Left renal pelvis (tissue), 4 donors: Measurements from ENCODE around the gene WDR43. TPM values are rescaled to one million over a fixed set of nuclear protein-coding genes. Genes with fewer than 3 reads are reported as not detected.

ENCODE experiments used
- DNase-seq, 4 donors: peaks; one replicate each; pipeline ENCODE4 v3.0.0-alpha.2; 2013; ENCODE audit warnings: low read depth in 4 of 4, low spot score in 3 of 4
- polyA plus RNA-seq, 4 donors: library from polyadenylated mRNA; unstranded; fragments of 120-200 nt; gene quantifications; one replicate each; pipeline ENCODE4 v1.2.1, GENCODE V29; 2013; ENCODE audit not compliant: insufficient read length in 4 of 4

Gene WDR43
- polyA plus RNA-seq, 4 donors: 37.8 to 52.8 (median 47.1) TPM

- DNase-seq: no peak
Observed at GRCh38 chr2:28990445-28990844, 96.0 kb downstream of the WDR43 start.

DNA sequence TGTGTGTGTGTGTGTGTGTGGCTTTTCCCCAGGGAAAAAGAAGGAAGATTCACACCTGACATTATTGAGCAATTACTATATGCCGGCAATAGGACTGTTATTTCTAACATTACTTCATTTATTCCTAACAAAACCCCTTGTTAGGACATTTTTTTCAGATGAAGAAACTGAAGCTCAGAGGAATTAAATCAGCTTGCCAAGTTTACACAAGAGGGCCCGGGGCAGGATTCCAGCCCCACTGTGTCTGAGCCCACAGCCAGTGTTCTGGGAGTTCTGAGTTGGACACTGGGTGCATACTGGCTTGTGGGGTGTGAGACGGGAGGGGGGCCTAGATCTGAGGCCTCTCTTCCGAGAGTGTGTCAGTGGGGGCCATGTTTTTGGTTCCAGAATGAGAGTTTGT lies 96.6 kb downstream of the WDR43 start:
- DNase-seq: no peak

DNA sequence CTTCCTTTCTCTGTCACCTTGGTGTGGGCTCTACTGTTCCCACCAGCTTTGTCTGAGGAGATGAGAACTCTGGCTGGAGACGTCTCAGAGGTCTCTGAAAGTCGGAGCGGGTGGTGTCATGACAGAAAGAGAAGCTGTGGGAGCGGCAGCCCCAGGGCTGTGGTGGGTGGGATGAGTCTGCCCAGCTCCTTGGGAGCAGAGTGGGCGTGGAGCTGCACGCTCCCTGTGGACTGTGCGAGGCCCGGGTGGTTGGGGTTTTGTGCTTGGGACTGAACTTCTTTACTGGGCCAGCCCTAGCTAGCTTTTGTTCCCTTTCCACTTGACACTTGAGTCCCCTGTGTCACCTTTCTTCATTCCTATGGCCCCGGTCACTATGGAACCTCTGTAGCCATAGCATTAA lies 97.0 kb downstream of the WDR43 start:
- DNase-seq: no peak

DNA sequence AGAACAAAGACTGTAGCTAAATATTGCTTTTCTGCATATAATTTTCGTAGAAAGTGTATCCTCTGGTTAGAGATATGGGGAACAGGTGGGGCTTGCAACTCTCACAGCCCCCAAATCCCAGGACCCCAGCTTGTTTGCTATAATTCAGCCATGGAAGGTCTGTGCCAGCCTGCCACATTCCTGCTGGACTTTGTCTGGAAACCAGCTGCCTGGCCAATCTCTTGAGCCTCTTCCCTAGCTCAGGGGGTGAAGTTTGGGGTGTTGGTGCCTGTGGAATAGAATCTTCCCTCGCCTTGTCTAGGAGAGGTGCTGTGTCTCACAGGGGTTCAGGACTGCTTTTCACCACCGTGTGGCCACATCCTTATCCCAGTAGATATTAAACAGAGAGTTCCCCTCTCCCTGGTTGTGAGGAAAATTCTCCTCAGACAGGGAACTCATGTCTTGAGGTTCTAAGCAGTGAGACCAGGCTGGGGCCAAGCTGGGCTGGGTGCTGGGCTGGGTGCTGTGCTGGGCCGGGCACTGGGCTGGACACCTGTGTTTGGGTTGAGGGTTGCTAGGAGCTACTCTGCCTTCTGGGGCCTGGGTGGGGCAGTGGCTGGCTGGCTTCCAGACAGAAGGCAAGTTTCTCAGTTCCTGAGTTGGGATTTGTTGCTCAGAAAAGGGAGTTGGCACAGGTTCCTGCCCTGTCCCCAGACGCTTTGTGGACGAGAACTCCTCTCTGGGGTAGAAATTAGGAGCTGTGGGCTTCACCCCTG lies 98.9 kb downstream of the WDR43 start:
- DNase-seq: no peak

- DNase-seq: no peak
Observed at GRCh38 chr2:28994074-28994473, 99.6 kb downstream of the WDR43 start.

- no peak for DNase-seq
Observed at GRCh38 chr2:28994679-28995078, 100.2 kb downstream of the WDR43 start.

DNA sequence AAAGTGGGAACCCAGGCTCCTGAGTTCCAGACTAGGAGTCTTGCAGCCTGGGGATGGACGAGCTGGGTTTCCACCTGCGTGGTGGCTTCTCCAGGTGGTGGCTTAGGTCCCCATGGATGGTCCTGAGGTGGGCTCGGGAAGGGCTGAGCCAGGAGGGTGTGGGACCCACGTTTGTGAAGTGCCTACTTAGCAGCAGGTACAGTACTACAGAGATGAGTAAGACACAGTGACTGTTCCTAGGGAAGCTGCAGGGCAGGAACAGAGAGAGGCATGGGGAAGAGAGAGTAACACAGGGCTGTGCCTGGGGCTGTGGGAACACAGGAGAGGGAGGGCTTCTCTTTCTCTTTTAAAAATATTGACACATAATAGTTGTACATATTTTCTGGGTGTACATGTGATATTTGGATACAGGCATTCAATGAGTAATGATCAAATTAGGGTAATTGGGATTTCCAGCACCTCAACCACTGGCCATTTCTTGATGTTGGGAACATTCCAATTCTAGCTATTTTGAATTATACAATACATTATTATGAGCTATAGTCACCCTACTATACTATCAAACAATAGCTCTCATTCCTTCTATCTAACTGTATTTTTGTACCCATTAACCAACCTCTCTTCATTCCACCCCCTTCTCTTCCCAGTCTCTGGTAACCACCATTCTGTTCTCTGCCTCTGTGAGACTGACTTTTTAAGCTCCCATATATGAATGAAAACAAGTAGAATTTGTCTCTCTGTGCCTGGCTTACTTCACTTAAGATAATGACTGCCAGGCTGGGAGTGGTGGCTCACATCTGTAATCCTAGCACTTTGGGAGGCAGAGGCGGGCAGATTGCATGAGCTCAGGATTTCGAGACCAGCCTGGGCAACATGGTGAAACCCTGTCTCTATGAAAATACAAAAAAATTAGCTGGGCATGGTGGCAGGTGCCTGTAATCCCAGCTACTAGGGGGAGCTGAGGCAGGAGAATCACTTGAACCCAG lies 101.6 kb downstream of the WDR43 start:
- DNase-seq: no peak

GRCh38 chr2:28997237-28997846 lies 102.9 kb downstream of the WDR43 start:
- DNase-seq: no peak

Other genes starting within 250 kb of the WDR43 start
- gene PPP1CB, start 142.8 kb upstream of the WDR43 start, polyA plus RNA-seq: 100 to 1,000 TPM; 161 to 225 (median 191) TPM
- gene SPDYA, start 83.8 kb upstream of the WDR43 start, polyA plus RNA-seq: 1 to 10 TPM in 3 of 4 donors, under 1 TPM in 1; 0.87 to 4.0 (median 2.5) TPM
- gene TRMT61B, start 24.4 kb upstream of the WDR43 start, polyA plus RNA-seq: 10 to 100 TPM; 23.5 to 29.4 (median 27.3) TPM
- gene TOGARAM2, start 86.6 kb downstream of the WDR43 start, polyA plus RNA-seq: 1 to 10 TPM in 1 of 4 donors, under 1 TPM in 3; 0.15 to 1.6 (median 0.85) TPM
- gene PCARE, start 179.9 kb downstream of the WDR43 start, polyA plus RNA-seq: under 1 TPM; 0.05 to 0.41 (median 0.20) TPM
- gene CLIP4, start 220.7 kb downstream of the WDR43 start, polyA plus RNA-seq: 10 to 100 TPM; 13.0 to 22.4 (median 18.2) TPM